Activated CD8-positive, alpha-beta memory T cell treated with anti-CD3 and anti-CD28 coated beads for 48 hours (primary cell): ENCODE measurements around the gene MAML3.

Experiments used
- DNase-seq, 3 experiments: peaks; one replicate each; pipeline ENCODE4 v3.0.0-alpha.2; 2020; ENCODE audit warnings: low read depth in 2 of 3, low spot score in 2 of 3

Gene MAML3

GRCh38 chr4:139873111-139873860, 280.7 kb downstream of the MAML3 start:
- no peak for DNase-seq

- no peak for DNase-seq
These were observed 281.7 kb downstream of the MAML3 start for GRCh38 chr4:139872274-139872673.

GRCh38 chr4:139869810-139870209, 284.2 kb downstream of the MAML3 start:
- DNase-seq: no peak

GRCh38 chr4:139866276-139866962, 287.6 kb downstream of the MAML3 start:
- no peak for DNase-seq

- DNase-seq: no peak
These were observed 288.4 kb downstream of the MAML3 start for GRCh38 chr4:139865537-139865936.

- DNase-seq: no peak
These were observed 290.5 kb downstream of the MAML3 start for GRCh38 chr4:139863531-139863930.

- DNase-seq: no peak
These were observed 292.5 kb downstream of the MAML3 start for GRCh38 chr4:139861471-139861870.

- no peak for DNase-seq
These were observed 293.5 kb downstream of the MAML3 start for GRCh38 chr4:139860435-139861024.

- DNase-seq: no peak
These were observed 294.1 kb downstream of the MAML3 start for GRCh38 chr4:139859876-139860275.

- no peak for DNase-seq
These were observed 295.4 kb downstream of the MAML3 start for GRCh38 chr4:139858436-139859205.

- no peak for DNase-seq
These were observed 296.0 kb downstream of the MAML3 start for GRCh38 chr4:139857977-139858376.

GRCh38 chr4:139857021-139857420, 297.0 kb downstream of the MAML3 start:
- DNase-seq: no peak

GRCh38 chr4:139854668-139855403, 299.1 kb downstream of the MAML3 start:
- DNase-seq: no peak

GRCh38 chr4:139853309-139853708, 300.7 kb downstream of the MAML3 start:
- DNase-seq: no peak

GRCh38 chr4:139852612-139853269, 301.2 kb downstream of the MAML3 start:
- DNase-seq: no peak

GRCh38 chr4:139851639-139852038, 302.3 kb downstream of the MAML3 start:
- no peak for DNase-seq

- no peak for DNase-seq
These were observed 302.9 kb downstream of the MAML3 start for GRCh38 chr4:139851133-139851532.

- no peak for DNase-seq
These were observed 304.8 kb downstream of the MAML3 start for GRCh38 chr4:139849219-139849618.

GRCh38 chr4:139848028-139848427, 306.0 kb downstream of the MAML3 start:
- no peak for DNase-seq

- no peak for DNase-seq
These were observed 306.4 kb downstream of the MAML3 start for GRCh38 chr4:139847602-139848001.
